ENCODE measurements around the gene SLC17A2. TPM values are rescaled to one million over a fixed set of nuclear protein-coding genes. Genes with fewer than 3 reads are reported as not detected.

SLC17A2 gene
- total RNA-seq (not detected), polyA plus RNA-seq (not detected)
- long read RNA-seq, donor 1, partial matches to known transcripts, result 6 of 6 reads
- long read RNA-seq, donor 1, other reads (novel, unspliced or antisense), result 0 of 6 reads
- long read RNA-seq, donor 2, result 0 reads
- long read RNA-seq, donor 3, result 0 reads
- long read RNA-seq, donor 4, result 0 reads
- long read RNA-seq, donor 5, result 0 reads
- long read RNA-seq, donor 6, result 0 reads
- long read RNA-seq, donor 7, result 0 reads
- long read RNA-seq, donor 8, result 0 reads
- long read RNA-seq, donor 9, result 0 reads
- long read RNA-seq, donor 10, partial matches to known transcripts, result 12 of 12 reads
- long read RNA-seq, donor 10, other reads (novel, unspliced or antisense), result 0 of 12 reads

GRCh38 chr6:25930532-25931410 lies at the start of gene SLC17A2:
Gene SLC17A2, minus strand, starts transcription at chr6:25930691. Its CDS starts 4,895 bp downstream, at chr6:25925796.
- H3K4me1 ChIP-seq (replicated peaks in 1 of 2), result peaks cover 0 to 7% of the 10 kb centered on the region in 2 donors

GRCh38 chr6:25975923-25976560 lies 45.6 kb upstream of the SLC17A2 start:
- peaks cover 0 to 7% of the 10 kb centered on the region in 2 donors for H3K4me1 ChIP-seq (replicated peaks in 1 of 2)
- intact Hi-C loops (cut with DNase I), result no loop called here
- TF ChIP-seq POLR2A (IDR thresholded peaks at IDR 0.05), result no peak
- no peak for TF ChIP-seq CTCF (IDR thresholded peaks at IDR 0.05)
- no peak overlapping the region for H3K4me3 ChIP-seq
- H3K9me3 ChIP-seq (replicated peaks in 1 of 3), result no peaks in the 10 kb centered on the region
- H3K27me3 ChIP-seq, result no peaks in the 10 kb centered on the region
- WGBS, 4 donors, result 85 to 91% (median 89%) methylated on average over 5 of the region's 5 CpGs
- peak overlapping the region in 2 of 5 donors; percentile 13 to 20 for H3K27ac ChIP-seq
- H3K36me3 ChIP-seq (replicated peaks in 1 of 2), result peaks cover 0 to 83% of the 10 kb centered on the region in 2 donors
- DNase-seq, result peak in 1 of 7 donors; percentile 31

More at GRCh38 chr6:25930532-25931410, at the start of gene SLC17A2:
- DNase-seq, result no peak
- WGBS, 4 donors, result 83 to 86% (median 85%) methylated on average over 9 of the region's 9 CpGs
- intact Hi-C loops (cut with DNase I), result no loop called here
- Histone ChIP-seq H3K36me3 (replicated peaks in 1 of 2) (no peaks in the 10 kb centered on the region), H3K4me3 (no peak within 1 kb of the TSS), H3K27ac (no peak within 1 kb of the TSS), H3K9me3 (replicated peaks in 1 of 3) (no peaks in the 10 kb centered on the region), H3K27me3 (no peaks in the 10 kb centered on the region)
- TF ChIP-seq POLR2A (IDR thresholded peaks at IDR 0.05) (no peak), CTCF (IDR thresholded peaks at IDR 0.05) (no peak)

GRCh38 chr6:25973923-25974555 lies 43.5 kb upstream of the SLC17A2 start:
- no peak overlapping the region for H3K27ac ChIP-seq
- WGBS, 4 donors, result 91 to 100% (median 97%) methylated on average over 2 of the region's 2 CpGs
- no peak for DNase-seq
- H3K4me3 ChIP-seq, result no peak overlapping the region
- H3K4me1 ChIP-seq (replicated peaks in 1 of 2), result peaks cover 5 to 17% of the 10 kb centered on the region in 2 donors
- no peaks in the 10 kb centered on the region for H3K27me3 ChIP-seq
- TF ChIP-seq POLR2A (IDR thresholded peaks at IDR 0.05), result no peak
- no peak for TF ChIP-seq CTCF (IDR thresholded peaks at IDR 0.05)
- peaks cover 0 to 98% of the 10 kb centered on the region in 2 donors for H3K36me3 ChIP-seq (replicated peaks in 1 of 2)
- H3K9me3 ChIP-seq (replicated peaks in 1 of 3), result no peaks in the 10 kb centered on the region
- intact Hi-C loops (cut with DNase I), result no loop called here
